CD14-positive monocyte (primary cell): ENCODE results near the gene CAPZA1. TPM values are rescaled to one million over a fixed set of nuclear protein-coding genes. Genes with fewer than 3 reads are reported as not detected.

Experiments used
- DNase-seq, 3 donors: peaks; one replicate each; pipeline ENCODE4 v3.0.0-alpha.2; 2011 to 2022
- H2AFZ ChIP-seq: 2 replicates; pipeline ENCODE4 v1.6.0; 2012; ENCODE audit warnings: mild to moderate bottlenecking, low read depth, low read length, inconsistent platforms; ENCODE audit not compliant: insufficient read depth, poor library complexity, severe bottlenecking
- H3K27ac ChIP-seq, 2 donors: 1 replicate in 1 of 2; 2 replicates in 1 of 2; pipeline ENCODE4 v1.5.1; 2012 to 2013; ENCODE audit warnings: low read length in 2 of 2, control low read depth in 1 of 2, inconsistent platforms in 1 of 2, low read depth in 1 of 2, mild to moderate bottlenecking in 1 of 2
- H3K27me3 ChIP-seq, 2 donors: one replicate each; pipeline versions ENCODE4 v1.6.0 to v1.6.1; 2011 to 2013; ENCODE audit warnings: low read length in 2 of 2; ENCODE audit not compliant: control insufficient read depth in 2 of 2, insufficient read depth in 2 of 2
- H3K36me3 ChIP-seq, 2 donors: replicated peaks in 1 of 2; 1 replicate in 1 of 2; 2 replicates in 1 of 2; pipeline versions ENCODE4 v1.5.1 to v1.6.1; 2012 to 2013; ENCODE audit warnings: low read length in 2 of 2, control low read depth in 1 of 2, inconsistent platforms in 1 of 2, mild to moderate bottlenecking in 1 of 2; ENCODE audit not compliant: insufficient read depth in 2 of 2, control insufficient read depth in 1 of 2
- H3K4me1 ChIP-seq, 2 donors: 1 replicate in 1 of 2; 2 replicates in 1 of 2; pipeline versions ENCODE4 v1.5.1 to v1.6.1; 2012 to 2013; ENCODE audit warnings: low read length in 2 of 2, control low read depth in 1 of 2, inconsistent platforms in 1 of 2, mild to moderate bottlenecking in 1 of 2, moderate library complexity in 1 of 2; ENCODE audit not compliant: insufficient read depth in 2 of 2, control insufficient read depth in 1 of 2
- H3K4me2 ChIP-seq: replicated peaks from 2 replicates; pipeline ENCODE3; 2012; ENCODE audit warnings: low read length, moderate library complexity, mild to moderate bottlenecking; ENCODE audit not compliant: poor library complexity, severe bottlenecking; ENCODE audit errors: extremely low read depth
- H3K4me3 ChIP-seq, 3 experiments: fragments of 200-600 bp in 1 of 3; sonication (generic) in 1 of 3; replicated peaks in 1 of 3; 1 replicate in 2 of 3; 2 replicates in 1 of 3; pipeline ENCODE4 v1.5.1; 2011 to 2013; ENCODE audit warnings: low read length in 3 of 3, mild to moderate bottlenecking in 3 of 3, control low read depth in 2 of 3, low read depth in 2 of 3, inconsistent platforms in 1 of 3, moderate library complexity in 1 of 3
- H3K79me2 ChIP-seq: 2 replicates; pipeline ENCODE4 v1.6.0; 2012; ENCODE audit warnings: mild to moderate bottlenecking, control low read depth, inconsistent platforms, low read length, moderate library complexity; ENCODE audit not compliant: insufficient read depth
- H3K9ac ChIP-seq: 2 replicates; pipeline ENCODE4 v1.6.0; 2017; ENCODE audit warnings: low read length, mild to moderate bottlenecking; ENCODE audit not compliant: insufficient read depth, poor library complexity, severe bottlenecking
- H3K9me3 ChIP-seq, 2 donors: replicated peaks in 1 of 2; 1 replicate in 1 of 2; 2 replicates in 1 of 2; pipeline versions ENCODE4 v1.5.1 to v1.6.1; 2012 to 2013; ENCODE audit warnings: low read length in 2 of 2, control low read depth in 1 of 2; ENCODE audit not compliant: control insufficient read depth in 1 of 2, insufficient read depth in 1 of 2
- H4K20me1 ChIP-seq: 2 replicates; pipeline ENCODE4 v1.6.0; 2012; ENCODE audit warnings: mild to moderate bottlenecking, low read length, control low read depth, moderate library complexity; ENCODE audit not compliant: insufficient read depth
- H3K27ac Mint-ChIP-seq, 7 donors: one replicate each; pipeline ENCODE4 v1.8.0; 2020; ENCODE audit warnings: mild to moderate bottlenecking in 7 of 7, mixed read lengths in 7 of 7, moderate library complexity in 6 of 7, inconsistent platforms in 2 of 7
- H3K27me3 Mint-ChIP-seq, 3 donors: one replicate each; pipeline ENCODE4 v1.8.0; 2021 to 2022; ENCODE audit warnings: low read depth in 3 of 3, mild to moderate bottlenecking in 3 of 3, mixed read lengths in 3 of 3, moderate library complexity in 3 of 3, inconsistent platforms in 1 of 3
- H3K36me3 Mint-ChIP-seq, 2 donors: one replicate each; pipeline ENCODE4 v1.8.0; 2020; ENCODE audit warnings: mixed read lengths in 2 of 2, inconsistent platforms in 1 of 2, mild to moderate bottlenecking in 1 of 2
- H3K4me1 Mint-ChIP-seq: one replicate; pipeline ENCODE4 v1.8.0; 2020; ENCODE audit warnings: mild to moderate bottlenecking, mixed read lengths
- H3K4me3 Mint-ChIP-seq, 2 donors: one replicate each; pipeline ENCODE4 v1.8.0; 2020; ENCODE audit warnings: mild to moderate bottlenecking in 2 of 2, mixed read lengths in 2 of 2, moderate library complexity in 1 of 2
- H3K9me3 Mint-ChIP-seq, 7 donors: one replicate each; pipeline ENCODE4 v1.8.0; 2020 to 2022; ENCODE audit warnings: mixed read lengths in 7 of 7, mild to moderate bottlenecking in 6 of 7, moderate library complexity in 6 of 7, inconsistent platforms in 2 of 7
- CTCF ChIP-seq: fragments of 200-600 bp; IDR thresholded peaks from one replicate; pipeline ENCODE4 v1.8.0; 2022; ENCODE audit warnings: antibody characterized with exemption, mild to moderate bottlenecking
- WGBS: methylation state at CpG from one replicate; pipeline ENCODE4 v1.1.5; 2013; ENCODE audit warnings: missing lambda C conversion rate; ENCODE audit not compliant: insufficient coverage; 5-methylcytosine and 5-hydroxymethylcytosine counted together
- intact Hi-C, 2 donors: fragments of 100-400 bp; cut with micrococcal nuclease; formaldehyde crosslinking; loops; one replicate each; pipeline versions ENCODE4 v1.15.0 to v1.15.1; 2023
- polyA plus RNA-seq, 3 donors: library from polyadenylated mRNA; depleted of rRNA in 1 of 3; unstranded in 2 of 3; stranded (reverse) in 1 of 3; fragments of 300-500 nt in 2 of 3; fragments of >200 nt in 1 of 3; fragmentation: Illumina TruSeq in 2 of 3; gene quantifications; 1 replicate in 2 of 3; 2 replicates in 1 of 3; pipeline ENCODE4 v1.2.3, GENCODE V29; 2012 to 2021

The CAPZA1 gene
- polyA plus RNA-seq, 3 donors = 93.4 to 357 (median 339) TPM

GRCh38 chr1:112700290-112701226 lies 80.9 kb downstream of the CAPZA1 start:
- Mint-ChIP-seq H3K36me3 (peaks cover 12 to 30% of the 10 kb centered on the region in 2 donors), H3K4me1 (peaks cover 53% of the 10 kb centered on the region), H3K4me3 (peak overlapping the region; percentile 37 to 57), H3K9me3 (peaks cover 0 to 2% (median 0%) of the 10 kb centered on the region in 7 donors), H3K27ac (peak overlapping the region; percentile 68 to 95 (median 83)), H3K27me3 (peaks cover under 1 to 18% (median 10%) of the 10 kb centered on the region in 3 donors)
- intact Hi-C loops = loop anchor here (5.0 to 10.0 kb wide), 3 partner anchors 196 to 344 kb away; partner anchors contain the start of gene WNT2B (in 1 of the 2)
- Histone ChIP-seq H3K4me3 (peak overlapping the region in 1 of 3 experiments; percentile 34), H3K4me2 (peak overlapping the region; percentile 60), H3K4me1 (peaks cover 43 to 45% of the 10 kb centered on the region in 2 donors), H3K27ac (peak overlapping the region; percentile 49 to 67), H2AFZ (peak overlapping the region; percentile 38), H3K9me3 (no peaks in the 10 kb centered on the region), H3K9ac (no peak overlapping the region), H3K27me3 (peaks cover 0 to 8% of the 10 kb centered on the region in 2 donors), H4K20me1 (no peaks in the 10 kb centered on the region), H3K36me3 (peaks cover 0 to 22% of the 10 kb centered on the region in 2 donors), H3K79me2 (no peaks in the 10 kb centered on the region)
- no peak for TF ChIP-seq CTCF
- WGBS = 50% methylated on average over 2 of the region's 7 CpGs
- peak; percentile 67 to 77 (median 72) for DNase-seq

GRCh38 chr1:112701227-112702066 lies 81.8 kb downstream of the CAPZA1 start:
- Mint-ChIP-seq H3K36me3 (peaks cover 12 to 31% of the 10 kb centered on the region in 2 donors), H3K27ac (peak overlapping the region; percentile 68 to 95 (median 83)), H3K4me1 (peaks cover 61% of the 10 kb centered on the region), H3K27me3 (peaks cover 6 to 27% (median 16%) of the 10 kb centered on the region in 3 donors), H3K4me3 (peak overlapping the region; percentile 37 to 57), H3K9me3 (peaks cover 0 to 2% (median 0%) of the 10 kb centered on the region in 7 donors)
- H3K4me2 ChIP-seq = peak overlapping the region; percentile 60
- DNase-seq = no peak
- H3K9ac ChIP-seq = no peak overlapping the region
- no peaks in the 10 kb centered on the region for H3K79me2 ChIP-seq
- WGBS = 71% methylated on average over 12 of the region's 17 CpGs
- intact Hi-C loops = loop anchor here (5.0 to 10.0 kb wide), 3 partner anchors 197 to 343 kb away; partner anchors contain the start of gene WNT2B (in 1 of the 2)
- peak overlapping the region; percentile 49 to 67 for H3K27ac ChIP-seq
- peak overlapping the region; percentile 38 for H2AFZ ChIP-seq
- peak overlapping the region in 1 of 3 experiments; percentile 34 for H3K4me3 ChIP-seq
- H3K36me3 ChIP-seq = peaks cover 0 to 19% of the 10 kb centered on the region in 2 donors
- TF ChIP-seq CTCF = no peak
- peaks cover 0 to 16% of the 10 kb centered on the region in 2 donors for H3K27me3 ChIP-seq
- H3K9me3 ChIP-seq = no peaks in the 10 kb centered on the region
- H4K20me1 ChIP-seq = no peaks in the 10 kb centered on the region
- peaks cover 50 to 54% of the 10 kb centered on the region in 2 donors for H3K4me1 ChIP-seq
